Activated T-helper 1 cell treated with anti-CD3 and anti-CD28 coated beads, Interleukin-12 subunit alpha, Interleukin-12 subunit beta, Interleukin-2, Interleukin-4 antibody, amounts not matched to agents 30 ng/mL and 10 ng/mL and 1 ng/mL, durations not matched to agents 14 hours and 24 hours and 36 hours (primary cell): ENCODE results near the gene GNPDA1. TPM values are rescaled to one million over a fixed set of nuclear protein-coding genes. Genes with fewer than 3 reads are reported as not detected.
"Not testable (repeated sequence)": the region's sequence is repeated elsewhere in the genome, so short reads cannot be mapped to it uniquely, and the experiment has no call there.

Experiments used
- DNase-seq: peaks from one replicate; pipeline ENCODE4 v3.0.0; 2021; ENCODE audit warnings: low spot score
- H3K27ac Mint-ChIP-seq: one replicate; pipeline ENCODE4 v1.8.0; 2021; ENCODE audit warnings: mild to moderate bottlenecking, mixed read lengths
- H3K27me3 Mint-ChIP-seq: one replicate; pipeline ENCODE4 v1.8.0; 2022; ENCODE audit warnings: mild to moderate bottlenecking, moderate library complexity, mixed read lengths; ENCODE audit not compliant: insufficient read depth
- H3K36me3 Mint-ChIP-seq: one replicate; pipeline ENCODE4 v1.8.0; 2021; ENCODE audit warnings: low read depth, mixed read lengths
- H3K4me1 Mint-ChIP-seq: one replicate; pipeline ENCODE4 v1.8.0; 2021; ENCODE audit warnings: low read depth, mixed read lengths
- H3K4me3 Mint-ChIP-seq: one replicate; pipeline ENCODE4 v1.8.0; 2021; ENCODE audit warnings: mild to moderate bottlenecking, moderate library complexity, mixed read lengths
- H3K9me3 Mint-ChIP-seq: one replicate; pipeline ENCODE4 v1.8.0; 2021; ENCODE audit warnings: mixed read lengths
- intact Hi-C: fragments of 100-400 bp; cut with micrococcal nuclease; formaldehyde crosslinking; loops from one replicate; pipeline ENCODE4 v1.15.1; 2024
- total RNA-seq: library from RNA; stranded (reverse); gene quantifications from 2 replicates; pipeline ENCODE4 v1.2.3, GENCODE V29; 2022

Gene GNPDA1
- total RNA-seq, 1 donor from 2014 or later, result 87.5 TPM

- H3K4me1 Mint-ChIP-seq, result peaks cover 13% of the 10 kb centered on the region
- H3K27ac Mint-ChIP-seq, DNase-seq, H3K4me3 Mint-ChIP-seq, H3K9me3 Mint-ChIP-seq, intact Hi-C loops, H3K36me3 Mint-ChIP-seq, H3K27me3 Mint-ChIP-seq: not testable (repeated sequence)
Measured at GRCh38 chr5:142037599-142037998, 24.8 kb upstream of the GNPDA1 start.

- no peak overlapping the region for H3K4me3 Mint-ChIP-seq
- no peaks in the 10 kb centered on the region for H3K36me3 Mint-ChIP-seq
- peaks cover 13% of the 10 kb centered on the region for H3K4me1 Mint-ChIP-seq
- DNase-seq, result no peak
- H3K9me3 Mint-ChIP-seq, result no peaks in the 10 kb centered on the region
- H3K27ac Mint-ChIP-seq, result no peak overlapping the region
- intact Hi-C loops, result no loop called here
- H3K27me3 Mint-ChIP-seq, result peaks cover 2% of the 10 kb centered on the region
Measured at GRCh38 chr5:142036918-142037317, 24.1 kb upstream of the GNPDA1 start.

DNA sequence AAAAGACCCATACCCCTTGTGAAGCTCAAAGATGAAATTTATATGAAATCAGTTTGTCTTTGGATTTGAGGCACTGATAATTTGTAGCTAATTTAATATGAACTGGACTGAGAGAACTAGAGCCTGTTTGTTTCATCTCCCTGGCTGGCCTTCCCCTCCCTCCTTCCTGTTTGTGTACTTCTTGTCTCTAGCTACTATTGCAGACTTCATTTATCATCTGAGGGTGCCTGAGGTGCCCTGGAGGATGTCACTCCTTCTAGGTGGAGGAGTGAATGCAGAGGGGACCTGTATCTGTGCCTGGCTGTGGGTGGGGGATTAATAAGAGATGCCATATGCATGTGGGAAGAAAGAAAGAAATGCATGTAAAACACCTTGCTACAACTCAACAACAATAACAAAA, 22.2 kb upstream of the GNPDA1 start:
- no peaks in the 10 kb centered on the region for H3K36me3 Mint-ChIP-seq
- H3K27ac Mint-ChIP-seq, result peak overlapping the region; percentile 0
- H3K4me3 Mint-ChIP-seq, result no peak overlapping the region
- no peak for DNase-seq
- H3K27me3 Mint-ChIP-seq, result peaks cover 4% of the 10 kb centered on the region
- H3K9me3 Mint-ChIP-seq, result no peaks in the 10 kb centered on the region
- H3K4me1 Mint-ChIP-seq, result peaks cover 13% of the 10 kb centered on the region
- intact Hi-C loops, result no loop called here

GRCh38 chr5:142033632-142034567, 21.1 kb upstream of the GNPDA1 start:
- H3K36me3 Mint-ChIP-seq, H3K27me3 Mint-ChIP-seq, H3K9me3 Mint-ChIP-seq, intact Hi-C loops, DNase-seq, H3K4me3 Mint-ChIP-seq: not testable (repeated sequence)
- Mint-ChIP-seq H3K27ac (peak overlapping the region; percentile 57), H3K4me1 (peaks cover 13% of the 10 kb centered on the region)

DNA sequence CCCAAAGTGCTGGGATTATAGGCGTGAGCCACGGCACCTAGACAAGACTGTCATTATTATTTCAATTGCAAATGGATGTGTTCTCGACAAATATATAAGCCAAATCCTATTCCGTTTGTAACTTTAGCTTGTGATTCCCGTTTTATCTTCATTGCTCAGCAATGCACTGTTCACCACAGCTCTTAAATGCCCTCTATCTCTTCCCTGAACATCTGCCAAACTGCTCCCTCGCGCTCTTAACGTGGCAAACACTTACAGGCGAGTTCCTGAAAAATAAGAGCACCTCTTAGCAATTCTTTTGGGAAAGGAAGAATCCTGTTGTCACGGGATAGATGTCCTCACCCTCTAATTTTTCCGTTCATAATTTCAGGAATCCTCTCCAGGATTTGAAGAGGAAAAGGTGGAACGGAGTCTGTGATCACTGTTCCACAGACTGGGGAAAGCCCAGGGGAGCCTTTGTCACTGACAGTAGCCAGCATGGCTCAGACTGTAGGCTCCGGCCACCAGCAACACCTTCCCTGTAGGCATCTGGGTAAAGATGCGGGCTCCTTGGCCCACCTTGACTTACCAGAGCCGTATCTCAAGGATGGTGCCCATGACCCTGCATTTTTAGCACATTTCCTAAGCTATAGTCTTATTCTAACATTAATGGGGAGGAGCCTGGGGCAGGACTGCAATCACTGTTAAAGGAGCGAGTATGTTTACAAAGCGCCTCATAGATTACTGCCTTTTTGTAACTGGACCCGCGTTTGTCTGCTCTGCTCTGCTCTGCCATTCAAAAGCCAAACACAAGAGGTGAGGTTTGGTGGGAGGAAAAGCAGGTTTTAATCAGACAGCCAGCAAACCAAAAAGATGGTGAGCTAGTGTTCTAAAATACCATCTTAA, 20.2 kb upstream of the GNPDA1 start:
- DNase-seq, result no peak
- intact Hi-C loops, result no loop called here
- Mint-ChIP-seq H3K9me3 (no peaks in the 10 kb centered on the region), H3K4me1 (peaks cover 13% of the 10 kb centered on the region), H3K4me3 (no peak overlapping the region), H3K36me3 (no peaks in the 10 kb centered on the region), H3K27ac (no peak overlapping the region), H3K27me3 (peaks cover 4% of the 10 kb centered on the region)

- DNase-seq, result no peak
- intact Hi-C loops, result no loop called here
- Mint-ChIP-seq H3K27me3 (peaks cover 4% of the 10 kb centered on the region), H3K36me3 (no peaks in the 10 kb centered on the region), H3K9me3 (no peaks in the 10 kb centered on the region), H3K4me3 (no peak overlapping the region), H3K4me1 (peaks cover 13% of the 10 kb centered on the region), H3K27ac (no peak overlapping the region)
Measured at GRCh38 chr5:142032150-142032549, 19.3 kb upstream of the GNPDA1 start.

GRCh38 chr5:142025637-142026036, 12.8 kb upstream of the GNPDA1 start:
- intact Hi-C loops, result loop anchor here (1.0 to 2.0 kb wide), 4 partner anchors 9 to 84 kb away; no protein-coding TSS in a partner anchor
- no peaks in the 10 kb centered on the region for H3K36me3 Mint-ChIP-seq
- H3K27ac Mint-ChIP-seq, result peak overlapping the region; percentile 100
- H3K9me3 Mint-ChIP-seq, result no peaks in the 10 kb centered on the region
- no peak for DNase-seq
- no peaks in the 10 kb centered on the region for H3K27me3 Mint-ChIP-seq
- peak overlapping the region; percentile 89 for H3K4me3 Mint-ChIP-seq
- H3K4me1 Mint-ChIP-seq, result peaks cover 23% of the 10 kb centered on the region

DNA sequence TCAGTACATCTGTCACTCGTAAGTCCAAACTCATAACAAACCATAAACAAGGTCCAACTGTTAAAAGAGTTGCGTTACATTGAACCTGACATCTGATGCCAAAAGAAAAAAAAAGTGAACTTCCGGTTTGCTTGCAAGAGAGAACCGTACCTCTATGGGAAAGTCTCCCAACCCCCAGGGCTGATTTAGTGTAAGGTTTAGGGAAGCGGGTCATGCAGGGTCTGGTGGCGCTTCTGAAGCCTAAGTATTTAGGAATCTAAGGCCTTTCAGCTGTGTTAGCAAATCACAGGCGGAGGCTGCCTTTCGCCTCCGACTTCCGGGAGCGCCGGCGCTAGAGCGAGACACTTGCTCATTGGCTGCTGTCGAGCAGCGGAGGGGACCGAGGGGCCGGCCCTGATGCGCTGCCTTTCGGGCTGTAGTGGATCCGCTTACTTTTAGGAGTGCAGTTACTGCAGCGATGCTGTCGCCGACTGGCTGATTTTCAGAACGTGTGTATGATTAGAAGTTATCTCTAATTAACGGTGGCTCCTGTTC, 12.0 kb upstream of the GNPDA1 start:
- intact Hi-C loops, result loop anchor here (1.0 to 2.0 kb wide), 4 partner anchors 9 to 84 kb away; no protein-coding TSS in a partner anchor
- Mint-ChIP-seq H3K9me3 (peaks cover 7% of the 10 kb centered on the region), H3K4me3 (peak overlapping the region; percentile 89), H3K4me1 (peaks cover 23% of the 10 kb centered on the region), H3K27me3 (no peaks in the 10 kb centered on the region), H3K36me3 (peaks cover 3% of the 10 kb centered on the region), H3K27ac (peak overlapping the region; percentile 100)
- DNase-seq, result peak; percentile 83

- no peak overlapping the region for H3K4me3 Mint-ChIP-seq
- intact Hi-C loops, result loop anchor here (2.0 kb wide), 1 partner anchor 71 kb away; no protein-coding TSS in a partner anchor
Measured at GRCh38 chr5:142023836-142024235, 11.0 kb upstream of the GNPDA1 start.

DNA sequence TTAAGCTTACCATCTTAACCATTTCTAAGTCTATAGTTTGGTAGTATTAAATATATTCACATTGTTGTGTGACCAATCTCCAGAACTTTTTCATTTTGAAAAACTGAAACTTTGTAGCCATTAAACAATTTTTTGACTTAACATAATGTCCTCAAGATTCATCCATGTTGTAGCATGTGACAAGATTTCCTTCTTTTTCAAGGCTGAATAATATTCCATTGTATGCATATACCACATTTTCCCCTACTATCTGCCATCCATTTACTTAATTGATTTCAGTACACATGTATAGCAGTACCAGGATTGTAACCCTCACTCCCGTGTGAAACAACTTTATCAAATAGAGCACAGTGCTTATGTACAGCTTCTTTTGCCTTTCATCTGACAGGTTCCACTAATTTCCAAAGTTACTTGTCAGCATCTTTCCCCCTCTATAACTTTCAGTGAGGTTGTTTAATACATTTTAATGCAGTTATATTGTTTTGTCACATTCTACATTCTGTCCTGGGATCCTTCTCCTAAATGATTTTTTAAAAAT, 7.4 kb upstream of the GNPDA1 start:
- no peaks in the 10 kb centered on the region for H3K27me3 Mint-ChIP-seq
- DNase-seq, result no peak
- H3K4me1 Mint-ChIP-seq, result peaks cover 51% of the 10 kb centered on the region
- intact Hi-C loops, result no loop called here
- H3K36me3 Mint-ChIP-seq, result peaks cover 7% of the 10 kb centered on the region
- H3K4me3 Mint-ChIP-seq, result no peak overlapping the region
- no peak overlapping the region for H3K27ac Mint-ChIP-seq
- H3K9me3 Mint-ChIP-seq, result peaks cover 7% of the 10 kb centered on the region

More at GRCh38 chr5:142023836-142024235, 11.0 kb upstream of the GNPDA1 start:
- H3K27ac Mint-ChIP-seq, result no peak overlapping the region
- H3K36me3 Mint-ChIP-seq, result peaks cover 3% of the 10 kb centered on the region
- H3K9me3 Mint-ChIP-seq, result peaks cover 7% of the 10 kb centered on the region
- H3K27me3 Mint-ChIP-seq, result no peaks in the 10 kb centered on the region
- DNase-seq, result no peak
- peaks cover 23% of the 10 kb centered on the region for H3K4me1 Mint-ChIP-seq

GRCh38 chr5:142017832-142018427, 5.1 kb upstream of the GNPDA1 start:
- no peak for DNase-seq
- Mint-ChIP-seq H3K27ac (peak overlapping the region; percentile 79), H3K9me3 (peaks cover 7% of the 10 kb centered on the region), H3K36me3 (peaks cover 7% of the 10 kb centered on the region), H3K4me3 (no peak overlapping the region), H3K4me1 (peaks cover 59% of the 10 kb centered on the region), H3K27me3 (no peaks in the 10 kb centered on the region)
- intact Hi-C loops, result loop anchor here (2.0 to 10.0 kb wide), 3 partner anchors 96 to 339 kb away; partner anchors contain the start of genes DELE1 and SPRY4

DNA sequence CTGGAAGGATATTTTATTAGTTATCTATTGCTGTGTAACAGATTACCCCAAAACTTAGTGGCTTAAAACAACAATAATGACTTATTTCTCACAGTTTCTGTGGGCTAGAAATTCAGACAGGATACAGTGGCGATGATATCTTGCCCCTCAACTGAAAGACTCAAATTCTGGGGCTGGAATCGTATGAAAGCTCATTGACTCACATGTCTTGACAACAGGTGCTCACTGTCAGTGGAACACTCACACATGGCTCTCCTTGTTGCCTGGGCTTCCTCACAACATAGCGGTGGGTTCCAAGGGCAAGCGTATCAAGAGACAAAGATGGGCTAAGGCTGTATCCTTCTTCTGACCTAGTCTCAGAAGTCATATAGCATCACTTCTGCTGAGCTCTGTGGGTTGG, 3.7 kb upstream of the GNPDA1 start:
- H3K9me3 Mint-ChIP-seq, result peaks cover 7% of the 10 kb centered on the region
- peaks cover 69% of the 10 kb centered on the region for H3K4me1 Mint-ChIP-seq
- H3K27ac Mint-ChIP-seq, result peak overlapping the region; percentile 97
- H3K27me3 Mint-ChIP-seq, result no peaks in the 10 kb centered on the region
- H3K4me3 Mint-ChIP-seq, result peak overlapping the region; percentile 60
- intact Hi-C loops, result loop anchor here (1.0 to 10.0 kb wide), 9 partner anchors 9 to 340 kb away; partner anchors contain the start of genes DELE1 and SPRY4
- peaks cover 10% of the 10 kb centered on the region for H3K36me3 Mint-ChIP-seq
- DNase-seq, result no peak
